HepG2 (cell line): ENCODE data around the gene CA9.
A peak's percentile ranks its signal among the peaks of the same experiment; 100 is the strongest.

Source experiments
- BHLHE40 ChIP-seq: IDR thresholded peaks from 2 replicates; pipeline ENCODE4 v1.6.1; 2011; ENCODE audit warnings: low read length, improper control_type of control experiment
- CTCF ChIP-seq: sonication (generic); formaldehyde crosslinking; IDR thresholded peaks from 2 replicates; pipeline ENCODE4 v1.5.0; 2020; ENCODE audit warnings: mild to moderate bottlenecking, missing genetic modification reagents, moderate library complexity
- DMAP1 ChIP-seq: IDR thresholded peaks from 2 replicates; pipeline ENCODE4 v1.6.1; 2016
- GABPA ChIP-seq, 2 experiments: IDR thresholded peaks; 2 replicates each; pipeline ENCODE4 v1.6.1; 2011 to 2016; ENCODE audit warnings: low read depth in 2 of 2, low read length in 1 of 2, missing biosample characterization in 1 of 2, missing genetic modification characterization in 1 of 2
- JUND ChIP-seq: sonication (generic); formaldehyde crosslinking; IDR thresholded peaks from 2 replicates; pipeline ENCODE4 v1.8.0; 2022; ENCODE audit warnings: mild to moderate bottlenecking, missing genetic modification reagents
- POLR2A ChIP-seq, 2 experiments: IDR thresholded peaks; 2 replicates each; pipeline ENCODE4 v1.6.1; 2011; ENCODE audit warnings: low read depth in 2 of 2, low read length in 2 of 2, mild to moderate bottlenecking in 1 of 2, moderate library complexity in 1 of 2; ENCODE audit not compliant: insufficient read depth in 1 of 2
- RAD21 ChIP-seq: fragments of 450-650 bp; formaldehyde crosslinking; IDR thresholded peaks from 2 replicates; pipeline ENCODE4 v1.5.0; 2020; ENCODE audit warnings: mild to moderate bottlenecking
- TAF1 ChIP-seq: sonication (generic); formaldehyde crosslinking; IDR thresholded peaks from 2 replicates; pipeline ENCODE4 v1.4.0; 2020; ENCODE audit warnings: missing genetic modification reagents
- ZNF549 ChIP-seq: sonication (generic); formaldehyde crosslinking; IDR thresholded peaks from 2 replicates; pipeline ENCODE4 v1.5.0; 2020; ENCODE audit warnings: missing genetic modification reagents
- TF ChIP-seq, protein P1 (sequence below): sonication (generic); formaldehyde crosslinking; IDR thresholded peaks from 2 replicates; pipeline ENCODE4 v1.8.0; 2022; ENCODE audit warnings: missing genetic modification reagents, mild to moderate bottlenecking, borderline replicate concordance

DNA sequence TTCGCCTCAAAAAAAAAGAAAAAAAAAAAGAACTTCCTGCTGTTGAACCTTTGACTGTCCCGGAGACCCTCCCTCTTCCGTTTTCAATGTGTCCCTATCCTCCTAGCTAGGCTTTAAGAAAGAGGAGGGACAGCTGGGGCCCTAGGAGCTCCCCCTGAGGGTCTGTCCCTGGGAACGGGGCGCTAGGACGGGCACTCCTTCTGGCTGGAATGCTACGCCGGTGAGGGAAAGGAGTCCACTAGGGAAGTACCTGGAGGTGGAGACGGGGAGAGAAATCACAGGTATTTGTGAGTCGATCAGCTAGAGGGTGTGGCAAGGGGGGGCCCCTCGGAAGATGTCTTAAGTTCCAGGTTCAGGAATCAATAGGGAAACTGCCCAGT, 27.6 kb upstream of the CA9 start:
- no peak for TF ChIP-seq CTCF (CRISPR knock-in tag)
- no peak for TF ChIP-seq GABPA (IDR thresholded peaks at IDR 0.05; ENCODE audit: low read depth, low read length)
- TF ChIP-seq GABPA (CRISPR knock-in tag; IDR thresholded peaks at IDR 0.05; ENCODE audit: low read depth): peak; percentile 68
- TF ChIP-seq JUND (CRISPR knock-in tag): no peak
- no peak for TF ChIP-seq RAD21
- TF ChIP-seq, protein P1, sequence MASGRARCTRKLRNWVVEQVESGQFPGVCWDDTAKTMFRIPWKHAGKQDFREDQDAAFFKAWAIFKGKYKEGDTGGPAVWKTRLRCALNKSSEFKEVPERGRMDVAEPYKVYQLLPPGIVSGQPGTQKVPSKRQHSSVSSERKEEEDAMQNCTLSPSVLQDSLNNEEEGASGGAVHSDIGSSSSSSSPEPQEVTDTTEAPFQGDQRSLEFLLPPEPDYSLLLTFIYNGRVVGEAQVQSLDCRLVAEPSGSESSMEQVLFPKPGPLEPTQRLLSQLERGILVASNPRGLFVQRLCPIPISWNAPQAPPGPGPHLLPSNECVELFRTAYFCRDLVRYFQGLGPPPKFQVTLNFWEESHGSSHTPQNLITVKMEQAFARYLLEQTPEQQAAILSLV: no peak
- no peak for TF ChIP-seq POLR2A (IDR thresholded peaks at IDR 0.05; ENCODE audit: insufficient read depth in 1 of 2, low read depth in 2 of 2, low read length in 2 of 2)
- TF ChIP-seq DMAP1 (CRISPR knock-in tag): no peak
- no peak for TF ChIP-seq TAF1 (CRISPR knock-in tag)
- no peak for TF ChIP-seq ZNF549
- TF ChIP-seq BHLHE40: no peak
